ENCODE data around the gene IL11RA.

The IL11RA gene

DNA sequence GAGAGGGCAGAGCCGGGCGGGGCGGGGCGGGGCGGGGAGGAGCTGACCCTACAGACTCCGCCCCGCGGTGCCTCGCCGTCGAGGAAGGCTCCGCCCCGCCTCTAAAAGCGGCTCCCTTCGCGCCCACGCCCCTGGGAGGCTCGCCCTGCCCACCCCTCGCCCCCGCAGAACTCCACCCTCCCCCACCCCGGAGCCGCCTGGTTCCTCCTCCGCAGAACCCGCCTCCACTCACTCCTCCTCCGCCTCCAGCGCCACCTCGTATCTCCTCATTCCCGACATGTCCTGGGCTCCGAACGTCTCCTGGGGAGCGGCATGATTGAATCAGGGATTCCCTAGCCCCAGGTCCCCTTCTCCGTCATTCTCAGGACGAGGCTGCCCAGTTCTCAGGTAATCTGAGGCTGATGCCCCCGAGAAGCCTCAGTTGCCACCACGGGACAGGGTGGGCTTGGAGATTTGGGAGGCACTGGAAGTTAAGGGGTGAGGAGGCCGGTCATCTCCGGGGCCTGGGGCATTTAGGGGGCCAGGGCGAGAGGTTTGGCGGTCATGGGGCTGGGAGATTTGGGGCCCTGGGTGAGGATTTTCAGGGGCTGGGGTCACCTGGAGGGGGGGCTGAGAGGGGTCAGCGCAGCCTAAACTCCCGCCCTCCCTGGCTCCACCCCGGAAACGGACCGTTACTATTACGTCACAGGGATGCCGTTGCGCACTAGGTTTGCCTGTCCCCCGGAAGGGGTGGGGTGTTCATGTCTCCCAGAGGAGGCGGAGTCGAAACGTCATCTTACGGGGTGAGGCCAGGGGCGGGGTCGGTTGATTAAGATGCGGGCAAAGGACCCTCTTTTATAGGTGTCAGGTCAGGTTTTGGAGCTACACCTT is 13.6 kb downstream of the IL11RA start:
- Histone ChIP-seq H3K27me3 (ENCODE audit: insufficient read depth, low read depth) (no peaks in the 10 kb centered on the region), H3K9ac (peak overlapping the region; percentile 69), H3K4me3 (IDR thresholded peaks at IDR 0.05; ENCODE audit: insufficient read depth, low read depth, low read length) (no peak overlapping the region), H4K20me1 (ENCODE audit: insufficient read depth) (no peaks in the 10 kb centered on the region), H3K27ac (peak overlapping the region; percentile 49), H3K4me1 (ENCODE audit: low read depth, poor library complexity, severe bottlenecking) (peaks cover 10% of the 10 kb centered on the region), H2AFZ (ENCODE audit: low read depth) (peak overlapping the region; percentile 81), H3K36me3 (ENCODE audit: insufficient read depth) (no peaks in the 10 kb centered on the region), H3K79me2 (ENCODE audit: insufficient read depth, low read depth) (no peaks in the 10 kb centered on the region), H3K4me2 (peak overlapping the region; percentile 88; the same call in 1 of the 2 replicates)
- TF ChIP-seq, protein P1, sequence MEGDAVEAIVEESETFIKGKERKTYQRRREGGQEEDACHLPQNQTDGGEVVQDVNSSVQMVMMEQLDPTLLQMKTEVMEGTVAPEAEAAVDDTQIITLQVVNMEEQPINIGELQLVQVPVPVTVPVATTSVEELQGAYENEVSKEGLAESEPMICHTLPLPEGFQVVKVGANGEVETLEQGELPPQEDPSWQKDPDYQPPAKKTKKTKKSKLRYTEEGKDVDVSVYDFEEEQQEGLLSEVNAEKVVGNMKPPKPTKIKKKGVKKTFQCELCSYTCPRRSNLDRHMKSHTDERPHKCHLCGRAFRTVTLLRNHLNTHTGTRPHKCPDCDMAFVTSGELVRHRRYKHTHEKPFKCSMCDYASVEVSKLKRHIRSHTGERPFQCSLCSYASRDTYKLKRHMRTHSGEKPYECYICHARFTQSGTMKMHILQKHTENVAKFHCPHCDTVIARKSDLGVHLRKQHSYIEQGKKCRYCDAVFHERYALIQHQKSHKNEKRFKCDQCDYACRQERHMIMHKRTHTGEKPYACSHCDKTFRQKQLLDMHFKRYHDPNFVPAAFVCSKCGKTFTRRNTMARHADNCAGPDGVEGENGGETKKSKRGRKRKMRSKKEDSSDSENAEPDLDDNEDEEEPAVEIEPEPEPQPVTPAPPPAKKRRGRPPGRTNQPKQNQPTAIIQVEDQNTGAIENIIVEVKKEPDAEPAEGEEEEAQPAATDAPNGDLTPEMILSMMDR (conservative IDR thresholded peaks at IDR 0.05; ENCODE audit: low read depth, low read length) = no peak

DNA sequence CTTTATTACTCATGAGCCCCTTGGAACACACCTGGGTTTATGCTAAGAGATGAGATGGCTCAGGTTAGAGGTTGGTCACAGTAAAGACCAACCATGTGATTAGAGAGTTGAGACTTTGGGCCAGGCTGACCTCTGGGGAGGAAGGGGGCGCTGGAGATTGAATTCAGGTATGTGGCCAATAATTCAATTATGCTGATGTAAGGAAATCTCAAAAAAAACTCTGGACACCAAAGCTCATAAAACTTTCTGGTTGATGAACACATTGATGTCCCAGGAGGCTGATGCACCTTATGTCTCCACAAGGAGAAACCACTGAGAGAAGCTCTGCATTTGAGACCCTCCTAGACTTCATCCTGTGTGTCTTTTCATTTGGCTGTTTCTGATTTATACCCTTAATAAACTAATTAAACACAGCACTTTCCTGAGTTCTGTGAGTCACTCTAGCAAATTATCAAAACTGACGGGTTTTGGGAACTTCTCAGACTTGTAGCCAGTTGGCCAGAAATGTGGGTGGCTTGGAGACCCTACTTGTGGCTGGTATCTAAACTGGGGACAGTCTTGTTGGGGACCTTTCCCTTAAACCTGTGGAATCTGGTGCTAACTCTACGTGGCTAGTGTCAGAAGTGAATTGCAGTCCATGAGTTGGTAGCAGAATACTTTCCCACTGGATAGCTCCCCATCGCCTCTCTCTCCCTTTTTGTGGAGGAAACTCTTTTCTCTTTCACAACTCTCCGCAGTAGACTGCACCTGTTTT is 18.0 kb downstream of the IL11RA start:
- no peaks in the 10 kb centered on the region for H3K36me3 ChIP-seq (ENCODE audit: insufficient read depth)
- H3K4me1 ChIP-seq (ENCODE audit: low read depth, poor library complexity, severe bottlenecking) = no peaks in the 10 kb centered on the region
- no peaks in the 10 kb centered on the region for H3K27me3 ChIP-seq (ENCODE audit: insufficient read depth, low read depth)
- H3K79me2 ChIP-seq (ENCODE audit: insufficient read depth, low read depth) = no peaks in the 10 kb centered on the region
- TF ChIP-seq, protein P1 (conservative IDR thresholded peaks at IDR 0.05; ENCODE audit: low read depth, low read length) = no peak
- no peak overlapping the region for H2AFZ ChIP-seq (ENCODE audit: low read depth)
- H3K4me2 ChIP-seq = no peak overlapping the region
- H3K4me3 ChIP-seq (IDR thresholded peaks at IDR 0.05; ENCODE audit: insufficient read depth, low read depth, low read length) = no peak overlapping the region
- H3K9ac ChIP-seq = no peak overlapping the region
- H3K27ac ChIP-seq = no peak overlapping the region
- H4K20me1 ChIP-seq (ENCODE audit: insufficient read depth) = no peaks in the 10 kb centered on the region

DNA sequence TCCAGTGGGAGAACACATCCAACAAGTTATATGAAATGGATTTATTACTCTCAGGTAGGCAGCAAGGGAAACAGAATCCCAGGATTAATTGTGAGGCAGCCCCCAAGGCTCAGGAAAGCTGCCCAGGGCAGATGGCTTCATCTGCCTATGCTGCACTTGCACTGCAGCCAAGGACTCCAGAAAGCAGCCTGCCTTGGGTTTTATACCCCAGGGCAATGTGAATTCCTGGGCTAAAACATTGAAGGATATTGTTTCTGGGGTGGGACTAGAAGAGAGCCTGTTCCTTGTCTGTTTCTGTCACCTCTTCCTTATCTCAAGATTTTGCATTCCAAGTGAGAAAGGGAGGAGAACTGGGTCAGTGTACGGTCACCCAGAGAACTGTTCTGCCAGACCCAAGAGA is 19.3 kb downstream of the IL11RA start:
- H3K27me3 ChIP-seq (ENCODE audit: insufficient read depth, low read depth) = no peaks in the 10 kb centered on the region
- no peak overlapping the region for H3K27ac ChIP-seq
- H3K9ac ChIP-seq = no peak overlapping the region
- no peaks in the 10 kb centered on the region for H3K79me2 ChIP-seq (ENCODE audit: insufficient read depth, low read depth)
- H3K36me3 ChIP-seq (ENCODE audit: insufficient read depth) = no peaks in the 10 kb centered on the region
- no peak overlapping the region for H3K4me3 ChIP-seq (IDR thresholded peaks at IDR 0.05; ENCODE audit: insufficient read depth, low read depth, low read length)
- no peaks in the 10 kb centered on the region for H3K4me1 ChIP-seq (ENCODE audit: low read depth, poor library complexity, severe bottlenecking)
- H3K4me2 ChIP-seq = no peak overlapping the region
- H2AFZ ChIP-seq (ENCODE audit: low read depth) = no peak overlapping the region
- H4K20me1 ChIP-seq (ENCODE audit: insufficient read depth) = no peaks in the 10 kb centered on the region
- TF ChIP-seq, protein P1 (conservative IDR thresholded peaks at IDR 0.05; ENCODE audit: low read depth, low read length) = no peak

DNA sequence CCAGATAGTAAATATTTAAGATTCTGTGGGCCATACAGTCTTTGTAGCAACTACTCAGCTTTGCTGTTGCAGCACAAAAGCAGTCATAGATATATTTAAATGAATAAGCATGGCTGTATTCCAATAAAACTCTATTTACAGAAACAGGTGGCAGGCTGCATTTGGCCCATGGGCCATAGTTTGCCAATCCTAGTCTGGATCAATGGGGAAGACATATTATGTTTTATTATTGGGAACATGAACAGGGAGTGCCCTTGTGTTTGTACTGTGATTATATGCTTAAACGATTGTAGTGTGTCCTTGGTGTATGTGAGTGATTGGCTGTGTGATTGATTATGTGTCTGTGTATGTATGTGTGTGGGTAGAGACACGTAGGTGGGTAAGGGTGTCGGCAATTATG is 22.5 kb downstream of the IL11RA start:
- Histone ChIP-seq H4K20me1 (ENCODE audit: insufficient read depth) (no peaks in the 10 kb centered on the region), H3K4me2 (no peak overlapping the region), H2AFZ (ENCODE audit: low read depth) (no peak overlapping the region), H3K79me2 (ENCODE audit: insufficient read depth, low read depth) (no peaks in the 10 kb centered on the region), H3K27ac (no peak overlapping the region), H3K4me1 (ENCODE audit: low read depth, poor library complexity, severe bottlenecking) (no peaks in the 10 kb centered on the region), H3K27me3 (ENCODE audit: insufficient read depth, low read depth) (no peaks in the 10 kb centered on the region), H3K4me3 (IDR thresholded peaks at IDR 0.05; ENCODE audit: insufficient read depth, low read depth, low read length) (no peak overlapping the region), H3K9ac (no peak overlapping the region), H3K36me3 (ENCODE audit: insufficient read depth) (no peaks in the 10 kb centered on the region)
- TF ChIP-seq, protein P1 (conservative IDR thresholded peaks at IDR 0.05; ENCODE audit: low read depth, low read length) = no peak
